Central memory CD4-positive, alpha-beta T cell (primary cell): ENCODE measurements around the gene AQP12A.

Experiments used
- DNase-seq: peaks from one replicate; pipeline ENCODE4 v3.0.0; 2022

AQP12A gene

DNA sequence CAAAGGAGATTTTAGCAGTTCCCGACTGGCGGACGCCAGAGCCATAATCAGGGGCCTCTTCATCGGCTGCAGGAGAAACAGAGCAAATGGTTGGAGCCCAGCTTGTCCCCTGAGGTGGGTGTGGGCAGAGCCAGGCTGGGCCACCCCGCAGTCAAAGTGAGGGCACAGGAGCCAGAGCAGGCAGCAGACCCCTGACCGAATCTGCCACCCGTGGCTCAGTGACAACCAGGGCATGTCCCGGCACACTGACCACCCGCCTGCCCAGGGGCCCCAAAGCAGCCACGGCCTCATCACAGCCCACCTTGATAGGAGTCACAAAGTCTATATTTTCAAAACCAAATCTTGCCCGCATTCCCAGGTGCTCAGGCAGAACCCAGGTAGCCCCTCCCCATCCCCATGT, 55.6 kb downstream of the AQP12A start:
- DNase-seq, result no peak
